ENCODE measurements around the gene ITGA2.

GRCh38 chr5:53083927-53084326 is 94.8 kb downstream of the ITGA2 start:
- TF ChIP-seq CTCF (IDR thresholded peaks at IDR 0.05 in 4 of 5, conservative IDR thresholded peaks at IDR 0.05 in 1 of 5) (no peak), POLR2A (IDR thresholded peaks at IDR 0.05) (no peak)
